HCT116 (cell line): ENCODE measurements around the gene ATP8A1.

ENCODE experiments used
- ELF1 ChIP-seq: IDR thresholded peaks from 2 replicates; pipeline ENCODE4 v1.6.1; 2012; ENCODE audit warnings: low read depth, borderline replicate concordance
- TF ChIP-seq, protein P1 (sequence below), 3 experiments: fragments of 200-600 bp in 1 of 3; sonication (generic) in 1 of 3; IDR thresholded peaks in 2 of 3; conservative IDR thresholded peaks in 1 of 3; 2 replicates each; pipeline ENCODE4 v1.5.1; 2012 to 2017; ENCODE audit warnings: low read depth in 2 of 3, low read length in 2 of 3, antibody characterized with exemption in 1 of 3, borderline replicate concordance in 1 of 3, control low read depth in 1 of 3, mild to moderate bottlenecking in 1 of 3, mixed read lengths in 1 of 3, mixed run types in 1 of 3, moderate library complexity in 1 of 3; ENCODE audit not compliant: insufficient read depth in 1 of 3

DNA sequence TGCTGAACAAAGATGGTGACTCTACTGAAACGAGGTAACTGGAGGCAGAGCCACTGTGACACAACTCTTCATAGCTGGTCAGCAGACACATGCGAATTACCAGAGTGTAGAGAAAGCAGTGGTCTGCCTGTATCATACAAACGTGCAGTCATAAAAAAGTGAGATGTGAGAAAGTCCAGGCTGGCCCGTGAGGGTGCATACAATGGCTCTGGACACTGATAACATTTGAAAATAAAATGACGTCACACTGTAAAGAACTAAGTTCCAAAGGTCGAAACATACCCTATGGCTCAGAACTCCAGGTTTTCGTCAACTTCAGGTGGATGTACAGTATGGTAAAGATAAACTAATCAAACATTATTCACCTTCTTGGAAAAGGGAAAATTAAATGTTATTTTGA is 163.9 kb downstream of the ATP8A1 start:
- TF ChIP-seq, protein P1, sequence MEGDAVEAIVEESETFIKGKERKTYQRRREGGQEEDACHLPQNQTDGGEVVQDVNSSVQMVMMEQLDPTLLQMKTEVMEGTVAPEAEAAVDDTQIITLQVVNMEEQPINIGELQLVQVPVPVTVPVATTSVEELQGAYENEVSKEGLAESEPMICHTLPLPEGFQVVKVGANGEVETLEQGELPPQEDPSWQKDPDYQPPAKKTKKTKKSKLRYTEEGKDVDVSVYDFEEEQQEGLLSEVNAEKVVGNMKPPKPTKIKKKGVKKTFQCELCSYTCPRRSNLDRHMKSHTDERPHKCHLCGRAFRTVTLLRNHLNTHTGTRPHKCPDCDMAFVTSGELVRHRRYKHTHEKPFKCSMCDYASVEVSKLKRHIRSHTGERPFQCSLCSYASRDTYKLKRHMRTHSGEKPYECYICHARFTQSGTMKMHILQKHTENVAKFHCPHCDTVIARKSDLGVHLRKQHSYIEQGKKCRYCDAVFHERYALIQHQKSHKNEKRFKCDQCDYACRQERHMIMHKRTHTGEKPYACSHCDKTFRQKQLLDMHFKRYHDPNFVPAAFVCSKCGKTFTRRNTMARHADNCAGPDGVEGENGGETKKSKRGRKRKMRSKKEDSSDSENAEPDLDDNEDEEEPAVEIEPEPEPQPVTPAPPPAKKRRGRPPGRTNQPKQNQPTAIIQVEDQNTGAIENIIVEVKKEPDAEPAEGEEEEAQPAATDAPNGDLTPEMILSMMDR (IDR thresholded peaks at IDR 0.05 in 2 of 3, conservative IDR thresholded peaks at IDR 0.05 in 1 of 3; ENCODE audit: borderline replicate concordance in 1 of 3, insufficient read depth in 1 of 3, low read depth in 2 of 3, low read length in 2 of 3): no peak
- TF ChIP-seq ELF1: no peak
